Thoracic aorta (tissue), 2 donors: Measurements from ENCODE around the gene PITRM1. TPM values are rescaled to one million over a fixed set of nuclear protein-coding genes. Genes with fewer than 3 reads are reported as not detected.
A peak's percentile ranks its signal among the peaks of the same experiment; 100 is the strongest.

Source experiments
- ATAC-seq: fragments of 150-250 bp; one replicate; pipeline ENCODE4 v1.8.0; 2017; ENCODE audit warnings: low read depth; ENCODE audit not compliant: insufficient number of reproducible peaks, low FRiP score
- DNase-seq: peaks from one replicate; pipeline ENCODE4 v3.0.0-alpha.2; 2020; ENCODE audit warnings: low spot score
- H3K27ac ChIP-seq, 2 donors: fragments of 200-600 bp; sonication (generic); 1 replicate in 1 of 2; 2 replicates in 1 of 2; pipeline ENCODE4 v1.5.1; 2016; ENCODE audit warnings: mild to moderate bottlenecking in 2 of 2, moderate library complexity in 2 of 2
- H3K27me3 ChIP-seq: fragments of 200-600 bp; sonication (generic); replicated peaks from 2 replicates; pipeline ENCODE4 v1.6.0; 2016; ENCODE audit warnings: mild to moderate bottlenecking; ENCODE audit not compliant: insufficient read depth
- H3K36me3 ChIP-seq: fragments of 200-600 bp; sonication (generic); one replicate; pipeline ENCODE4 v1.5.1; 2016
- H3K4me1 ChIP-seq, 2 donors: fragments of 200-600 bp; sonication (generic); 1 replicate in 1 of 2; 2 replicates in 1 of 2; pipeline versions ENCODE4 v1.5.1 to v1.6.0; 2016; ENCODE audit warnings: low read depth in 2 of 2, mild to moderate bottlenecking in 1 of 2; ENCODE audit not compliant: control insufficient read depth in 1 of 2
- H3K4me3 ChIP-seq: fragments of 200-600 bp; sonication (generic); 2 replicates; pipeline ENCODE4 v1.5.1; 2016; ENCODE audit warnings: mild to moderate bottlenecking
- H3K9me3 ChIP-seq: fragments of 200-600 bp; sonication (generic); 2 replicates; pipeline ENCODE4 v1.5.1; 2016
- total RNA-seq, 2 donors: library from RNA; depleted of rRNA; stranded (reverse); fragments of >200 nt; gene quantifications; one replicate each; pipeline versions ENCODE4 v1.1.0 to v1.2.3, GENCODE V29; 2016
- TF ChIP-seq, protein P1 (sequence below): fragments of 200-600 bp; sonication (generic); IDR thresholded peaks from one replicate; pipeline ENCODE4 v1.5.1; 2019; ENCODE audit warnings: antibody characterized with exemption

Gene PITRM1
- total RNA-seq, 2 donors from 2014 or later, result 104 to 125 TPM

GRCh38 chr10:3143366-3143765, 29.2 kb downstream of the PITRM1 start:
- Histone ChIP-seq H3K27ac (no peak overlapping the region), H3K4me1 (peaks cover 13 to 21% of the 10 kb centered on the region in 2 donors), H3K9me3 (no peaks in the 10 kb centered on the region), H3K36me3 (peaks cover 82% of the 10 kb centered on the region), H3K27me3 (no peaks in the 10 kb centered on the region), H3K4me3 (no peak overlapping the region)
- TF ChIP-seq, protein P1, sequence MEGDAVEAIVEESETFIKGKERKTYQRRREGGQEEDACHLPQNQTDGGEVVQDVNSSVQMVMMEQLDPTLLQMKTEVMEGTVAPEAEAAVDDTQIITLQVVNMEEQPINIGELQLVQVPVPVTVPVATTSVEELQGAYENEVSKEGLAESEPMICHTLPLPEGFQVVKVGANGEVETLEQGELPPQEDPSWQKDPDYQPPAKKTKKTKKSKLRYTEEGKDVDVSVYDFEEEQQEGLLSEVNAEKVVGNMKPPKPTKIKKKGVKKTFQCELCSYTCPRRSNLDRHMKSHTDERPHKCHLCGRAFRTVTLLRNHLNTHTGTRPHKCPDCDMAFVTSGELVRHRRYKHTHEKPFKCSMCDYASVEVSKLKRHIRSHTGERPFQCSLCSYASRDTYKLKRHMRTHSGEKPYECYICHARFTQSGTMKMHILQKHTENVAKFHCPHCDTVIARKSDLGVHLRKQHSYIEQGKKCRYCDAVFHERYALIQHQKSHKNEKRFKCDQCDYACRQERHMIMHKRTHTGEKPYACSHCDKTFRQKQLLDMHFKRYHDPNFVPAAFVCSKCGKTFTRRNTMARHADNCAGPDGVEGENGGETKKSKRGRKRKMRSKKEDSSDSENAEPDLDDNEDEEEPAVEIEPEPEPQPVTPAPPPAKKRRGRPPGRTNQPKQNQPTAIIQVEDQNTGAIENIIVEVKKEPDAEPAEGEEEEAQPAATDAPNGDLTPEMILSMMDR, result no peak
- ATAC-seq, result no peak
- no peak for DNase-seq

- DNase-seq (no peak), ATAC-seq (no peak)
- TF ChIP-seq, protein P1, result no peak
- peaks cover 82% of the 10 kb centered on the region for H3K36me3 ChIP-seq
- no peaks in the 10 kb centered on the region for H3K27me3 ChIP-seq
- no peak overlapping the region for H3K4me3 ChIP-seq
- H3K4me1 ChIP-seq, result peaks cover 17 to 22% of the 10 kb centered on the region in 2 donors
- peak overlapping the region in 1 of 2 donors; percentile 27 for H3K27ac ChIP-seq
- no peaks in the 10 kb centered on the region for H3K9me3 ChIP-seq
Measured at GRCh38 chr10:3142146-3142875, 30.3 kb downstream of the PITRM1 start.

DNA sequence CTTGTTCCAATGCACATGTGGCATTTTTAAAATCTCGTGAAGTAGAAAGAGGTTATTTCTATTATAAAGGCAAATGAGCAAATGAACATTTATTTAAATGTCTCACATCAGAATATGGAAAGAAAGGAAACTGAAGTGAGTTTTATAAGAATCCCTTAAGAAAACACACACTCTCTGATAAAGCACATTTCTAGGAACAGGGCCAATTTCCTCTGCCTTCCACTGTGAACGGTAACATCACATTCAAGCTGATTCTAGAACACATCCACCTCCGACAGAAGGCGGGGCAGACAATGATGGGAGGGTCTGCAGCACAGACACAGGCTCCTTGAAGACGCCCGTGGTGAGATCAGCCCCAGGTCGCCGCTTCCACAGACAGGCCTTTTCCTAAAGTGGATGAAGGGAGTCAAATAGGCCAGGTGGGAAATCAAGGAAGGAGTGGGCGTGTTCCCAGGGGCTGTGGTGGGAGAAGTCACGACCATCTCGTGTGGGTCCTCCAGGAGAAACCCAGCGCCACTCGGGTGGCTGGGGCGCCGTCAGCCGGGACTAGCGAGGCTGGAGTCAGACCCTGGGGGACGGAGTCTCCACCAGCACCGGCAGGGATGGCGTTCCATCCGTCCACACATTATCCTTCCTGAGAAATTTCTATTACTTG, 31.1 kb downstream of the PITRM1 start:
- Histone ChIP-seq H3K4me3 (no peak overlapping the region), H3K4me1 (peaks cover 23 to 30% of the 10 kb centered on the region in 2 donors), H3K36me3 (peaks cover 76% of the 10 kb centered on the region), H3K9me3 (no peaks in the 10 kb centered on the region), H3K27ac (peak overlapping the region; percentile 27 to 69), H3K27me3 (no peaks in the 10 kb centered on the region)
- ATAC-seq, result no peak
- TF ChIP-seq, protein P1, result no peak
- DNase-seq, result no peak

GRCh38 chr10:3140280-3140679, 32.3 kb downstream of the PITRM1 start:
- Histone ChIP-seq H3K27me3 (no peaks in the 10 kb centered on the region), H3K9me3 (no peaks in the 10 kb centered on the region), H3K4me1 (peaks cover 24 to 34% of the 10 kb centered on the region in 2 donors), H3K4me3 (no peak overlapping the region), H3K36me3 (peaks cover 76% of the 10 kb centered on the region), H3K27ac (peak overlapping the region; percentile 21 to 69)
- ATAC-seq (no peak), DNase-seq (no peak)
- TF ChIP-seq, protein P1, result no peak

GRCh38 chr10:3139216-3139910, 33.2 kb downstream of the PITRM1 start:
- DNase-seq, result no peak
- Histone ChIP-seq H3K4me1 (peaks cover 24 to 34% of the 10 kb centered on the region in 2 donors), H3K4me3 (no peak overlapping the region), H3K27me3 (no peaks in the 10 kb centered on the region), H3K9me3 (no peaks in the 10 kb centered on the region), H3K36me3 (peaks cover 76% of the 10 kb centered on the region), H3K27ac (peak overlapping the region; percentile 21 to 69)
- ATAC-seq, result no peak
- TF ChIP-seq, protein P1, result no peak
